GM18951 (cell line): ENCODE data around the gene SCYGR5.
"Not testable (repeated sequence)": the region's sequence is repeated elsewhere in the genome, so short reads cannot be mapped to it uniquely, and the experiment has no call there.

ENCODE experiments used
- POLR2A ChIP-seq: IDR thresholded peaks from 4 replicates; pipeline ENCODE4 v1.6.1; 2011; ENCODE audit warnings: mild to moderate bottlenecking; ENCODE audit not compliant: insufficient read length, insufficient read depth; ENCODE audit errors: extremely low read depth
- in situ Hi-C: fragments of 300-500 bp; cut with MboI; formaldehyde crosslinking; loops from one replicate; pipeline ENCODE4 v1.12.0; 2022; ENCODE audit warnings: low sequenced_read_pairs, mixed read lengths, inconsistent platforms; ENCODE audit not compliant: unreplicated experiment

Gene SCYGR5

GRCh38 chr2:227654426-227654825 is 12.2 kb upstream of the SCYGR5 start:
- in situ Hi-C loops = no loop called here
- no peak for TF ChIP-seq POLR2A

GRCh38 chr2:227655454-227655853 is 11.2 kb upstream of the SCYGR5 start:
- TF ChIP-seq POLR2A = no peak
- in situ Hi-C loops = no loop called here

GRCh38 chr2:227657199-227657845 is 9.3 kb upstream of the SCYGR5 start:
- in situ Hi-C loops = no loop called here
- no peak for TF ChIP-seq POLR2A

DNA sequence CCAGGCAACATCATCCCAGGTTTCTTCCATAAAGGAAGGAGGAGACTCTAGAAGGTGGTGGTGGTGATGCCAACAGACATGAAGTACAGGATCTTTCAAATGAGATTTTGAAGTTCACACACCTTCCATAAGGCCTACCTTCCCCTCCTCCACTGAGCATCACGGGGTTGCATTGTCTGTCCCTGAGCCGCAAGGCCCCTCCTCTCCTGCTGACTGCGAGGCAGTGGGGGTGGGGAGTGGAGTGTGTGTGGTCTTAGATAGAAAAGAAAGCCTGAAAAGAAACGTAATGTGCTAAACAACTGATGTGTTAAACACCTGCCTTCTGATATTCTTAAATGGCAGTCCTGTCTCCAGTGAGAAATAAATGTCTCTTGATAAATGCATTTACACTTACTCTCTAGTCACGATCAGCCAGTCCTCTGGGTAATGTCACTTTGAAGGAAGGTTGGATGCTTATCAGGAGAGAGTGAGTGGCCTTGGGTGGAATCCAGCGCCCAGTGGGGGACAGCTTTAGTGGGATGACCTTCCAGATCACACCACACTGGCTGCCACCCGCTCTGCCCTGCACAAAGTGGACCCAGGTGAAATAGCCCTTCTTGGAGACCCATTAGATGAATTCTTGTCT is 5.5 kb upstream of the SCYGR5 start:
- in situ Hi-C loops = no loop called here

DNA sequence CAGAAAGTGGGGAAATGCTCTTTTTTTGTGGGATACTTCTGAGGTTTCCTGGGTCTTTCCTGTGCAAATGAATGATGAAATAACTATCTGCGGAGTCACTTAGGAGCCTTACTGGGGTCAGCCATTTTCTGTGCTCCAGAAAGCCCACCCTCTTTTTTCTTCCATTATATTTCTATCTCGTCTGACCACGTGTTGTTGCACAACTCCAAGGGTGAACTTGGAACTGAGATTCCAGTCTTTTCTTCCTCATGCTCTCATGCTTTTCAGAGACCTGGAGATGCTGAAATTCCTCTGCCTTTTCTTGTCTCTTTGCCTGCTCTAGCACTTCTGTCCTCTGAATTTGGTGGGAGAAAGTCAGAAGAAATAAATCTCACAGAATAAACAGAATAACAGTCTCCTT is 4.8 kb upstream of the SCYGR5 start:
- in situ Hi-C loops = no loop called here
- TF ChIP-seq POLR2A = no peak

More for the DNA sequence above, 5.5 kb upstream of the SCYGR5 start:
- no peak for TF ChIP-seq POLR2A

- in situ Hi-C loops = no loop called here
- TF ChIP-seq POLR2A = no peak
Measured at GRCh38 chr2:227665189-227665940, 1.2 kb upstream of the SCYGR5 start.

DNA sequence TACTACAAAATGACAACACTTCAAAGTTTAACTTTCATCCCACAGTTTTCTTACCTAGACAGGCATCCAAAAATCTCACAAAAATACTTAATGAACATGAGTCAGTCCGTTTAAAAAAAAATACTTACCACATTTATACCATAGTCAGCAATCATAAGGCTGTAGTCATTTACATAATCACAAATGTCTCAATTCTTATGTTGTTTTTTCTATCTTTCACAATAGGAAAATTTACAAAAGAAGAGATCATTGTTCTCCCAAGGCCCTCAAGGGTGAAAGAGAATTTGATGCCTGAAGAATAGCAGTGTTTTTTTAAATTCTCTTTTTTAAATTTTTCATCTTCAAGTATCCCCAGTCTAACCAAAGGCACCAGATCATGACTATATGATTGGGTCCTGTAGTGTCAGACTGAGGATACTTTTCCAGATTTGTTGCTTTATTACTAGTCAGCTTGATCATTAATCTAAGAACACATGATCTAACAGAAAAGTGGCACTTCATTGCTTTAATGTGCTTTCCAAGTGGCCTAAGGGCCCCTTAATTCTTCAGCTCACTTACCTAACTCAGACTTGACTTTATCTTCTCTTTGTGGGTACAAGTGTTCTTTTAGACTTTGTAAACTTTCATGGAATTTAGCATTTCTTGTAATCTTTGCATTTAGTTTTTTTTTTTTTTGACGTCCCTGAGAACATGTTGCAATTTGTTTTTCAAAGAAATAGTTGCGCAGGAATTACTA is 4.7 kb downstream of the SCYGR5 start:
- TF ChIP-seq POLR2A = no peak
- in situ Hi-C loops = no loop called here

- in situ Hi-C loops = not testable (repeated sequence)
Measured at GRCh38 chr2:227673620-227674019, 7.0 kb downstream of the SCYGR5 start.

DNA sequence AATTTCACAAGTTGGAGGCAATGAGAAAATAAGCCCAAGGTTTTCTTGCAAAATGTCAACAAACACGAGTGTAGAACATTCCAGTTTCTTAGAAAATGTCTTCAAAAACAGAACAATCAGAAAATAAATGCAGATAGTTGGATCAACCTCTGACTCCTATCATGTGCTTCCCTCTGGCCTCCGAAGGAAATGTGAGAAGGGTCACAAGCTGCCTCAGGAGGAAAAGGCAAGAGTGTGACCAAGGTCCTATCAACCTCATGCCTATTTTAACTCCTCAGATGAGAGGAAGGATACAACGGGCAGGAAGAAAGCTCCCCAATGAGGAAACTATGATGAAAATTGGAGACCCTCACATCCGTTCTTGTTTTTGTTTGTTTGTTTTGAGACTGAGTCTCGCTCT is 7.9 kb downstream of the SCYGR5 start:
- in situ Hi-C loops = no loop called here

GRCh38 chr2:227677928-227678327 is 11.3 kb downstream of the SCYGR5 start:
- no peak for TF ChIP-seq POLR2A
- in situ Hi-C loops = no loop called here

More for the DNA sequence above, 7.9 kb downstream of the SCYGR5 start:
- TF ChIP-seq POLR2A = no peak

DNA sequence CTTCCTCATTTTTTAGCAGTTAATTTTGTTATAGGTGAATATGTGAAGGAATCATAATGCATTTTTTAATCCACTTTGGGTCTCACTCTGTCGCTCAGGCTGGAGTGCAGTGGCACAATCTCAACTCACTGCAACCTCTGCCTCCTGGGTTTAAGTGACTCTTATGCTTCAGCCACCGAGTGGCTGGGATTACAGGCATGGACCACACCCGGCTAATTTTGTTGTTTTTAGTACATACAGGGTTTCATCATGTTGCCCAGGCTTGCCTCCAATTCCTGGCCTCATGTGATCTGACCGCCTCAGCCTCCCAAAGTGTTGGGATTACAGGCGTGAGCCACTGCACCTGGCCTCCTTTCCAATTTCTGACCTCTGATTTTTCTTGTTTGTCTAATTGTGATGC is 17.7 kb downstream of the SCYGR5 start:
- no peak for TF ChIP-seq POLR2A
- in situ Hi-C loops = no loop called here

GRCh38 chr2:227687189-227687588 is 20.6 kb downstream of the SCYGR5 start:
- no peak for TF ChIP-seq POLR2A
- in situ Hi-C loops = no loop called here

DNA sequence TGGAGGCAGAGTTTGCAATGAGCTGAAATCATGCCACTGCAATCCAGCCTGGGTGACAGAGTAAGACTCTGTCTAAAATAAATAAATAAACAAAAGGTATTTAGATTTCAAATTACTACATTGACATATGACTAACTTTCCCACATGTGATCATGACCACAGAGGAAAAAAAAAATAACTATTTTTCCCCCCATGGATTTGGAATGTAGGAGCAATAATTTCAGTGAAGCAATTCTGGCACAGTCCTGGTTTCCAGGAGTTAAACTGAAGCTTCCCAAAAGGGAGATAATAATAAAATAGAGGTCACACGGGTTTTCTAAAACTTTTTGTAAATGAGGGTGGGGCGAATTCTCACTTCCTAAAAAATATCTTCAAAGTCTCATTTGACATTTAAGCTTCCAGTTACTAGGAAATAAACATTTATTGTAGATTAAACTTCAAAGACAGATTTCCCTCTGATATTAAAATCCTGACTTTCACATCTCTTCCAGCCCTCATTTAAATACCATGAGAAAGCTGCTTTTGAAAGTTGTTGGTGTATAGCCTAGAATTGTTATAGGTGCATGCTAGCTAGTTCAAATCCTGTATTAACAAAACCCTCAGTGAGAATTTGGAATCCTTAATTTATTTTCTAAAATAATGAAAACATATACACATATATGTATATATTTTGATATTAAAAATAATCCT is 30.5 kb downstream of the SCYGR5 start:
- in situ Hi-C loops = no loop called here
- no peak for TF ChIP-seq POLR2A
